DMS153 treated with DMSO at 0.1 percent for 48 hours (cell line): Measurements from ENCODE around the gene LAMB1.

Experiments used
- DNase-seq: peaks from one replicate; lab custom pipeline; 2025; ENCODE audit not compliant: unreplicated experiment; lab: John Stamatoyannopoulos, UW

LAMB1 gene

DNA sequence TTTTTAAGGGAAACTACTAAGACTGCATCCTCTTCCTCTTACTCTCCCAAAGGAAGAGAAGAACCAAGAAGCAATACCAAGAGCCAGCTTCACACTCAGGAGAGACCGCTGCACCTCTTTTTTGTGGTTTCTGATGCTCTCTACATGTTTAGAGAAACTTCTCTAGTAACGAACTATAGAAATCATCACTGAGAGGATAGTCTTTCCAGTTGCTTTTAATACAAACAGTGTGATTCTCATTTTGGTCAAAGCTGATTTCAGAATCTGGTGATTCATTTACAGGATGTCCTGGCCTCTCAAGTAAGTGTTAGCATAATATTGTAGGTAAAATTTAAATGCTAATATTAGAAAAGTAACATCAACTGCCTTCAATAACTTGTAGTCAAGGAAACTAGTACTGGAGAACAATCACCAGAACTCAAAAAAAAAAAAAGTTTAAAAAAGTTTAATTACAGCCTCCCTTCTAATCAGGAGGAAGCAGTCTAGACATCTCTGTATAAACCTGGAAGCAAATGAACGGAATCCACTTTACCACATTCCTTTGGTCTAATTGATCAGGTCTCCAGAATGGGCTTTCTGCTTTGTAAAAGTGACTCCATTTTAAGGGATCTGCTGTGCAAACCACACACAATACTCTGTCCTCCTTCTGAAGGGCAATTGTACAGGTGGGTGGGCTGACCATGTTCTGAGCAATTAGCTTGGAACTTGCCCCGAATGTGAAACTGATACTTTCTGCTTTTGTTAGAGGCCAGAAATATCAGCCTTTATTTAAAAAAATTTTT is 3.0 kb downstream of the LAMB1 start:
- no peak for DNase-seq

DNA sequence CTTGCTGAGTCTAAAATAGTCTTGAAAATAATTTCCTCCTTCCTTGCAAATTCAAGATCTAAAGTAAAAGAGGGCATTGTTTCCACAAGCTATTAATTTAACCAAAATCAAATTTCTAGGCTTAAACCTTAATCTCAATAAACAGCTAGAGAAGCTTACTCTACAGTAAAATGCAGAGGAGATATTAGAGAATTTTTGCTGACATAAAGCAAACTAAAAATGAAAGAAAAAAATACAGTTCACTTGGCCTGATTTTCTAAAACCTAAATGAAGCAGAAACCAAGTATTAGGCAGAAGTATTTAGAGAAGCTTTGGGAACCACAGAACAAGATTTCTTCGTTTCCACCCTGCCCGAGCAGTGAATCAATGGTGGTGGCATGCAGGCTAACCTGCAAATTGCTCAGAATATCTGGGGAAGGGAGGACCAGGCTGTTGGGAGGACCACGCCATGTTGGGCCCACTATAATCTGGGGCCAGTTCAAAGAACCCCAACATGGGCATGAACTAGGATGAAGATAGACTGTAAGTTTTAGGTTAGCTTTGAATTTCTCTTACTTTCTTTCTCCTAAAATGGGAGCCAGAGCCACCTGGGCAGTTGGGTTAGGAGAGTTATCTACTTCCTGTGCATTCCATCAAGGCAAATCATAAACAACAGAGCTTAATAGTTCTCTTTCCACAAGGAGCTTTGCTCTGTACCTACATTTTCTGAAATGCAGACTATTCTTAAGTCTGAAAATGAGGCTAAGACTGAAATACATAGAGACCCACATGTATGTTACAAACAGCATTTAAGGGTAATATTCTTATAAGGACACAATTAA is 4.1 kb downstream of the LAMB1 start:
- DNase-seq = no peak

- DNase-seq = no peak
These were observed 4.8 kb downstream of the LAMB1 start for GRCh38 chr7:107998150-107998549.

- DNase-seq = no peak
These were observed 6.7 kb downstream of the LAMB1 start for GRCh38 chr7:107996072-107996882.

DNA sequence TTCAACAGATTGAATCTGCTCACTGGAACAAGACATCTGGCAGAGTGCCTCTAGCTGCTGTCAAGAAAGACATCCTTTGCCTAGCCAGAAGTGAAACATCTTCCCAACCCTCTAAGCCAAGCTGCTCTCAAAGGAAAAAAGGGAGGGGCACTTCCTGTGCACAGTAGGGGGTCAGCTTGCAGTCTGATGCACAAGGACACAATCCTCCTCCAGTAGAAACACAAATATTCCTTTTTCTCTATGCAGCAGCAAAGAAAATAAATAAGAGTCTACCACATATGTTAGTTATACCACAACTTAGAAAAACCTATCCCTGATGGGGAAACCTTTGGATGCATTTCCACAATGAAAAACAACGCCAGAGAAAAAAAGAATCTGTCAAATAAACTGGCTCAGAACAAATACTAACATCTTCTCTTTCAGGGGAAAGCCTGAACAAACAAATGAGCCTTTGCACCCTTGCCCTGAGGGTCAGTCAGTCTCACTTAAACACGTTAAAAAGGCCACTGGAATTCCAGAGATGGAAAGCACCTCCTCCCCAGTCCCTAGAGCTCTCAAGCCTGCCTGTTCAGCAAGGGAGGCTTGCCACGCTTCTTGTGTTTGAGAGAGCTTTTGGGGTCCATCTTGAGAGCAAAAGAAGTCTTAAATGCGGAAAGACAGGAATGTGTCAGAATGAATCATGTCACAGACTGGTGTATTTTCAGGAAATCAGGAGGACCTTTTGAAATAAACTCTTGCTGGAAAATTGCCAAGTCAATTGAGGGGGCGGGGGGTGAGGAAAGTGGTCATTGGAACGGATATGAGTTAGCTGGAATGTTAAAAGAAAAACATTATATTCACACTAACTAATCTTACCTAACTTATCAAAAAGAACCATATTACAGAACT is 7.5 kb downstream of the LAMB1 start:
- DNase-seq = no peak

- DNase-seq = no peak
These were observed 8.4 kb downstream of the LAMB1 start for GRCh38 chr7:107994421-107995030.

GRCh38 chr7:107993891-107994291 is 9.1 kb downstream of the LAMB1 start:
- DNase-seq = no peak

DNA sequence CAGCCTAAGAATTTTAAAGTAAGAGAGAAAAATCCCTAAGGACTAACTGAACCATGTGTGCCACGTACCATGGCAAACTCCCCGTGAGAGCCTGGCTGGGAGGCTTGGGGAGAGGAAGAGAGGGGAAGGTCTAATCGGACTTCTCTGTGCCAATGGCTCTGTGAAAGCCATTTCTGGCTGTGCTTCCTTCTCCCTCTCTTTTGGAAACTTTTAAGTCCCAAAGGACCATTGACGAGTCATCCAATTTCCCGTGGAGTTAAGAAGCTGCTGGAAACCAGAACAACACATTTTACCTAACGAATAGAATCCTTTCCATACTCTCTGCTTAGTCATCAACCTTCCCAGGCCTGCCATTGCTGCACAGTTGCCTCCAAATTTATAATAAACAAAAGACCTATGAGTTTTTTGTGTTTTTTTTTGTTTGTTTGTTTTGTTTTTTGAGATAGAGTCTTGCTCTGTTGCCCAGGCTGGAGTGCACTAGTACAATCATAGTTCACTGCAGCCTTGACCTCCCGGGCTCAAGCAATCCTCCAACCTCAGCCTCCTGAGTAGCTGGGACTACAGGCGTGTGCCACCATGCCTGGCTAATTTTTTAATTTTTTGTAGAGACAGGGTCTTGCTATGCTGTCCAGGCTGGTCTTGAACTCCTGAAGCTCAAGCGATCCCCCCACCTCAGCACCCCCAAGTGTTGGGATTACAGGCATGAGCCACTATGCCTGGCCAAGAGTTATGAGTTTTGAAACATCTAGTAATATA is 13.2 kb downstream of the LAMB1 start:
- DNase-seq = no peak

GRCh38 chr7:107982918-107983389 is 20.0 kb downstream of the LAMB1 start:
- DNase-seq = peak; percentile 6

DNA sequence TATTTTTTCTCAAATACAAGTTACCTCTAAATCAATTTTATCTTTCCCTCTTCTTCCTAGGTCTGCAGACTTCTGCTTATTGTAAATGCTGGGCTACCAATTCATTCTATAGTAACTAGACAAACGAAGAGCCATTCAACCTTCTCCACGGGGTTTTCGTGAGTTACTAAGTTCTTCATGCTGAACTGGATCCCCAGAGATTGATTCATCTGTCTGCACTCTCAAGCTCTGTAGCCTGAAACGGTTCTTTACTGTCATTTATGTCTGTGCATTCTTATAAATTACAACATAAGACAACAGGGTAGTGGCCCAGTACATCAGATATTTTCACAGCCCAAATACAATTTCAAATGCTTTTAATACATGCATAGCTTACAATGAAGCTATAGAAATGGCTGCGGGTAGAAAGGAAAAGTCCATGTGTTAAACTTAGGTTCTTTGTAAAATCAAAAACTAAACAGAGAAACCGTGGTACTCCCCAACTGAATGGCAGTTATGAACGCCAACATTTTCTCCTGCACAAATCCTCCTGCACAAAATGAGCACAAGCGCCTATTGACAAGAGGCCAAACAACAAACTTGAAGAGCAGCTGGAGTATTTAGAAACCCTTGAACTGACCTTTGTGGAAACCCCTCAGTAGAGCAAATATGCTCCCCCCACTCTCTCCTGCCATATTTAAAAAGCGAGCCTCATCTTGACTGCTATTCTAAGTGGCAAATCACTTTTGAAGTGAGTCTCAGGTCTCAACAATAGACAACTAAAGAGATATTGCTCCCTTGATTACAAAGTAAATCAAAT is 20.7 kb downstream of the LAMB1 start:
- DNase-seq = no peak

GRCh38 chr7:107981466-107981865 is 21.5 kb downstream of the LAMB1 start:
- DNase-seq = no peak

DNA sequence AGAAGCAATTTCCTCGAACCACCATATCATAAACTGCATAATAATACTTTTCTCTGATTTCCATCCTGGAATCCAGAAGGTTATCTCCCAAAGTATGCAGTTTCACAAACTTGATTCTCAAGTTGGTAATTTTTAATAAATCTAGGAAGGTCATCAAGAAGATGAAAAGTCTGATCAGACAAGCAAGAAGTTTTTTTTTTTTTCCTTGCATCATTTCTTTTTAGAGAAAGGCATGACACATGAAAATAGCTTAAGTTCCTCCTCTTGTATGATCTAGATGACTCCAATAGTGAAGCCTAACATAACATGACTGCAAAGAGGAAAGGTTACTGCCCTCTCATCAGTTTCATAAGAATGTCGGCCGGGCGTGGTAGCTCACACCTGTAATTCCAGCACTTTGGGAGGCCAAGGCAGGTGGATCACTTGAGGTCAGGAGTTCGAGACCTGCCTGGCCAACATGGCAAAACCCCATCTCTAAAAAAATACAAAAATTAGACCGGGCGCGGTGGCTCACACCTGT is 22.2 kb downstream of the LAMB1 start:
- no peak for DNase-seq

GRCh38 chr7:107980171-107980570 is 22.8 kb downstream of the LAMB1 start:
- DNase-seq = no peak

- DNase-seq = no peak
These were observed 24.0 kb downstream of the LAMB1 start for GRCh38 chr7:107978815-107979408.

GRCh38 chr7:107977048-107977447 is 25.9 kb downstream of the LAMB1 start:
- no peak for DNase-seq

- DNase-seq = no peak
These were observed 26.3 kb downstream of the LAMB1 start for GRCh38 chr7:107976620-107977019.

- DNase-seq = no peak
These were observed 27.5 kb downstream of the LAMB1 start for GRCh38 chr7:107975394-107976013.
